NCI-H526 (cell line): Measurements from ENCODE around the gene EIF4E2.
A peak's percentile ranks its signal among the peaks of the same experiment; 100 is the strongest.
"Not testable (repeated sequence)": the region's sequence is repeated elsewhere in the genome, so short reads cannot be mapped to it uniquely, and the experiment has no call there.

Source experiments
- DNase-seq, 2 experiments: peaks; one replicate each; lab custom pipeline; 2025; lab: John Stamatoyannopoulos, UW

The EIF4E2 gene

DNA sequence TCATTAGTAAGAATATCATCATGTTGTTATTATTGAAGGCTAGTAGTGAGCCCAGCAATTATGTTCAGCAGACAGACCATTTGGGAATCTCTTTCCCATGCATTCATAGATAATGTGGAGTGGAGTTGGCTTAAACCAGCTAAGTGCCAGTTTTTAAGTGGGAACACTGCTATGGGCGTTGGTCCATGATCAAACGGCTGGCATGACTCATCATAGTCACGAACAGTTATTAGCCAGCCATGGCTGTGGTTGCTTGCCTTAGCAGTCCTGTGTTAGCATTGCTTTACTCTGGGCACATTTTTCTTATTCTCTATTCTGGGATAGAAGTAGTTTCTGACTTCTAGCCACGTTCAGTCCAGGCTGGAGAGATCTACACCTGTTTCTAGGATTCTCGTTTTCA, 17.7 kb downstream of the EIF4E2 start:
- DNase-seq: no peak

DNA sequence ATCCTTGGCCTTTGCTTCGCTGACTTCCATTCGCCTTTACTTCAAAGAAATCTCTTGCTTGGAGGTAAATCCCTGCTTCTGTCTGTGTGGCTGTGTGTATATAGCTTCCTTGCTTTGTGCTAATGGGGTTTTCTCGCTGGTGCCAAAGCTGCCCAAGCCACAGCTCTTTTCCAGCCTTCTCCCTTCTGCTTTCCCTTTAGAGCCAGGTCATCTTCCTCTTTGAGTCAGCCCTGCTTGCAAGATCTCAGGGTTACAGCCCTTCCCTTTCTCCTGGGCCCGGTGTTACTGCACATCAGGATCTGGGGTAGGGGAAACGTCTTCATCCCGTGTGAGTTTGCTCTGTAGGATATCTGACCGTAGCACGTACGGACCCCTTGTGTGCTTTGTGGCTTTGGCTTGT, 19.1 kb downstream of the EIF4E2 start:
- DNase-seq: no peak

DNA sequence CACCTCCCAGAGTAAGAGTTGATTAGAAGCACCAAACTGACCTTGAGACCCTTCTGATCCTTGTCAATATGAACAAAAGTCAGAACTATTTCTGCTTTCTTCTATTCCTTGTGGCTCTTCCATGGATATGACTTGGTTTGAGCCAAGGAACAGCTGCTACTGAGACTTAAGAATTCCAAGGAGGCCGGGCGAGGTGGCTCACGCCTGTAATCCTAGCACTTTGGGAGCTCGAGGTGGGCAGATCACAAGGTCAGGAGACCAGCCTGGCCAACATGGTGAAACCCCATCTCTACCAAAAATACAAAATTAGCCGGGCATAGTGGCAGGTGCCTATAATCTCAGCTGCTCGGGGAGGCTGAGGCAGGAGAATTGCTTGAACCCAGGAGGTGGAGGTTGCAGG, 20.0 kb downstream of the EIF4E2 start:
- not testable (repeated sequence) for DNase-seq

DNA sequence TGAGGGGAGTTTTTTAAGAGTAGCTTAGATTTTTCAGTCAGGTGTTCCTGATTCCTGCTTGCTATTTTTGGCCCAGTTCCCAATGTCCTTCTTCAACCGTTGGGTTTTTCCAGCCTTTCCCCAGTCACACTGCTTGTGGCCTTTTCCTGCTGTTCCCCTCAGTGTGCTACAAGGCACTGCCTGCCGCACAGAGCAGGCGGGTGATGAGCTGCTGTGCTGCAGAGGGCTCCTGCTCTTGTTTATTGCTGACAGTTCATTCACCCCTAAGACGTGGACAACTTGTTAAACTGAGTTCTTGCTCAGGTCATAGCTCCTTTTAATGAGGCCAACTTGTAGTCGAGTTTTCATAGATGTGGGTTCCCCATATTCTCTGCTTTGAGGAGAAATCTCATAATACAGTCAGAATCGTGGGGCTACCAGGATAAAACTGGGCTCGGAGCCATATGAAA, 20.6 kb downstream of the EIF4E2 start:
- no peak for DNase-seq

DNA sequence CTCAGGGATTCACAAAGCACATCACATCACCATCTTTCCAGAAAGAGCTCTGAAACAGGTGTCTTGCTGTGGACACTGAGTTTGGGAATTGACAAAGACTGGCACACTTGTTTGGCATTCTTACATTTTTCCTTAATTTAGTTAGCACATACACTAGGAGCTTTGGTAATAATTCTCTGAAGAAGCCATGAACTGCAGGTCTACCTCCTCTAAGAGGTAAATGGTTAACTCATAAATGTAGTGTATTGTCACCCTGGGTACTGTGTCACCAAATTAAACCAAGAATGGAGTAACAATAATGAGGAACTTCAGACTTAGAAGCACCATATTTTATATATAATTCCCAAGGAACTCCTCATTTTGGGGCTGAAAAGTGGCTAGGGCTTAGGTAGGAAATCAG, 22.6 kb downstream of the EIF4E2 start:
- DNase-seq: no peak

DNA sequence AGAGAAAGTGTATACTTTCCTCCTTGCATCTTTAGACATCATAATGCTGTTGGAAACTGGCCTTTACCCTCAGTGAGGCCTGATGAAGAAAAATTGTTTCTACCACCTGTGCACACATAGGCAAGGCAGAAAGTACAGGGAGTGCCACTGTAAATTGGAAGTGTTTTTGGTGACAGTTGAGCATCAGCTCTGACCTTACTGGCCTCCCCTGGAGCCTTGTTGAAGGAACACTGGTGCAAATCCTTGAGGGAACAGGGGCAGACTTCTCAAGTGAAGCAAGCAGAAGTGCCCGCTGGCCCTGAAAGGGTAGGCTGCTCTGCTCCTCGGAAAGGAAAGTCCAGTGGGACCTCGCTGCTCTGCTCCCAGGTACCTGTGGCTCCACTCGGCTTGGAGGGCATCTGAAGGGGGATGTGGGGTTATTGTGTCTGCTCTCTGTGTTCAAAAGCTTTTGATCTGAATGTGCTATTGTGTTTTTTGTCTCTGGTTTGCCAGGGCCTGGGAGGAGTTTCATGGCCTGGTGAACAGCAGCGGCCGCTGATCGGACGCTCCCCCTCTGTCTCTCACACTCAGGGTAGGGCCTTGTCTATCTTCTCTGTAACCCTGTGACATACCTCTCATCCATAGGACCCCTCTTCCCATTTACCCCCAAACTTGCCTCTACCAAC, 23.4 kb downstream of the EIF4E2 start:
- DNase-seq: no peak

DNA sequence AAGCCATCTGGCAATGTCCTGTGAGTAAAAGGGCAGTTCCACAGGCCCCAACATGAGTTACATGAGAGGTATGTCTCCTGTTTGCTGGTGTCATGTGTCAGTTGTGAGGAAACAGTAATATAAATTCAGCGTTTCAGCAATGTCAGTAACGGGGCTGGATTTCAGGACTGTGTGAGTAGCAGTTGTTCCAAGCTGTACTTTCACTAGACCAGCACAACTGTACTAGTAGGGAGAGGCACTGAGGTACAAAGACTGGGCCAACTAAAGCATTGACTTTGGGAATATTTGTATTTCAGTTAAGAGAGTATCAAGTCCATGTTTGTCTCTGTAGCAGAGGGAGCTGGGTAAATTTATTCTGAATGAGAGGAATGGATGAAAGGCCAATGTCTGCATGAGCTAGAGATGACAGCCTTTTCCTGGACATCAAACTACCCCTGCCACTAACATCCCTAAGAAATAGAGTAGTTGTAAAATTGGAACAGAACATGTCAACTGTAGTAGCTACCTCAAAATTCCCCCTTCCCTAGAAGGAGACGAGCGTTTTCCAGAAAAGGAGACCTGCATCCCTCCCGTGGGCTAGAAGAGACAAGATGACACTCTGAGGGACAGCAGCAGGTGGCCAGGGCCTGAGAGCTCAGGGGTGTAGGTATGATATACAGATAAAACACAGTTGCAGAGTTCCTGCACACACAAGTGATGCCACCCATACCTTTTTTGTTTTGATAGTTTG, 24.4 kb downstream of the EIF4E2 start:
- DNase-seq: no peak

DNA sequence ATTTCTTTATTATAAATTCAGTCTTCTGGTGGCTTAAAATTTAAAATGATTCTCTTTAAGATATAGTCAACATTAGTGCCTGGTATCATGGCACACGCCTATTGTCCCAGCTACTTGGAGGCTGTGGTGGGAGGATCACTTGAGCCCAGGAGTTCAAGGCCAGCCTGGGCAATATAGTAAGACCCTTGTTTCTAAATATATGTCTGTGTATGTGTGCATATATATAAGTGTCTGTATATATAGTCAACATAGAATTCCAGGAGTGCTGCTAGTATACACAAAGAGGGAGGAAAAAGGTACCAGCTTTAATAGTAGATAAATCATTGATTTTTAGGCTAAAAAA, 24.9 kb downstream of the EIF4E2 start:
- DNase-seq: no peak

DNA sequence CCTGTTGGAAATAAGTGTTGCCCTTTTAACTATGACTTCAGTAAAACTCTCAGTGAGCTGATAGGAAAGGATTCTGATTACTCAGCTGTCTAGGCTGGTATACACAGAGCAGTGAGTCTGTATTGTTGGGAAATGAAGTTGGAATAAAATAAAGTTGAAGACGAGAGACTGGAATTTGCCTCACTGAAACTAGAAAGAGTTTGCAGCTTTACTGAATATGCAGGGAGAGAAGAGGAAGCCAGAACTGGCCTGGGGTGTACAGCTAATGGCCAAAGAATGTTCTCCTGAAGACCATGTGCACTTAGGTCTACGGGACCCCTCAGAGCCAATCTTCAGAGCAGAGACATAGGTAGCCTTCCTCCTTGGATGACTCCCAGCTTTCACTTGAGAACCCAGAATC, 26.5 kb downstream of the EIF4E2 start:
- no peak for DNase-seq

DNA sequence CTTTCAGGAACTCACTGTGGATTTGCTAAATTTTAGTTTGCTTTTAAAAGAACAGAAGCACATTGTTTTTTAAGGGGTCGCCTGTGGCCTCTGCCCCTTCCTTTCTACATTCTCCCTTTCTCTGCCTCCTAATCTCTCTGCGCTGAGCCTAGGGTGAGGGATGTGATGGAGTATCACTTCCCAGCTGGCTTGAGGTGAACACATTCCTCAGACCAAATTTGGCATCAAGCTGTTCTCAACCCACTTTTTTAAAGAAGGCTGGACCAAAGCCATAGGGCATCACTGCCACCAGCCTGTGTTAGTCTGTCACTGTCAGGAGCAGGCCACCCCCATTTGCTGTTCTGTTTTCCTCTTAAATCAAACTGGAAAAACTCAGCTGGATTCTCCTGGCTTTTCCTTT, 27.4 kb downstream of the EIF4E2 start:
- no peak for DNase-seq

DNA sequence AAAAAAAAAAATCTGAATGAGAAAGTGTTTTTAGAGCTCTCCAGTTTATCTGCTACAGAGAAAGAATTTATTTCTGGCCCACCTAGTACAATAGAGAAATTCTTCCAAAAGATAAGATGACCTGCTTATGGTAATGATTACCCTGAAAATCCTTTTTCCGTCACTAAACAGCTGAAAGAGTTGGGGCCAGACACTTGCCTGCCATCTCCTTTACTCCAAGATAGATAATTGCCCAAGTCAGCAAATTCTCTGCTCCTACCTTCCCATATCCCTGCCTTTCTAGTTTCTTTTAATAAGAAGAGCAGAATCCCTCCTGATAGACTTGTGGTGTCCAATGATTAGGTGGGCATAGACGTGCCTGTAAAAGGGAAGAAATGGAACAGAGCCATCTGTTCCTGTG, 28.1 kb downstream of the EIF4E2 start:
- DNase-seq: no peak

DNA sequence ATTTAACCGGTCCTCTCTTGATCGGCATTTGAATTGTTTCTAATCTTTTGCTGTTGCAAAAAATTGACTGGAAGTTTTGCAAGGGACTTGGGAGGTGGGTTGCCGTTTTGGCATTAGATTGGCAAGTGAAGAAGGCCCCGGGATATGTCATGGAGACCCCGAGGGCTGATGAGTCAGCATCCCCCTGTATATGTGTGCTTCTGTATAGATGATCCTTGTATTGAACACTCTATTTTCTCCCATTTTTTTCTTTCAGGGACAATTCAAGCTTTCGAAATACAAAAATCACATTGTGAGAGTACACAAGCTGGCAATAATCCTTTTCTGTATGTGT, 30.1 kb downstream of the EIF4E2 start:
- DNase-seq: no peak

DNA sequence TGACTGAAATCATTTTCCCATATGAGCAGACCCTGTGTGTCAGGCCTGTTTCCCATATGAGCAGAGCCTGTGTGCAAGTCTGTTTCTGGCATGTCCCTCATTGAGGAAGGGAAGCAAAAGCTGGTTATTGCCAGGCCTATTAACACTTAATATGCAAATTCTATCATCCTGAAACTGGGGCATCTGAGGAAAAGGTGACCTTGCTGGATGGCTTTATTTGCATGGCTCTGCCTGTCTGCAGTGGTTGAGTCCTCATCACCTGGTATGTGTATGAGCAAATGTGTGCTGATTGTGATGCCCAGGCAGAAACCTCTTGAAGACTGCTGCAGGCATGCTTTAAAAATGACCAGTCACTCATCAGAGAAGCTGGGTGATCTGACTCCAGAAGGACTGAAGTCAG, 31.2 kb downstream of the EIF4E2 start:
- peak; percentile 89 to 91 for DNase-seq

DNA sequence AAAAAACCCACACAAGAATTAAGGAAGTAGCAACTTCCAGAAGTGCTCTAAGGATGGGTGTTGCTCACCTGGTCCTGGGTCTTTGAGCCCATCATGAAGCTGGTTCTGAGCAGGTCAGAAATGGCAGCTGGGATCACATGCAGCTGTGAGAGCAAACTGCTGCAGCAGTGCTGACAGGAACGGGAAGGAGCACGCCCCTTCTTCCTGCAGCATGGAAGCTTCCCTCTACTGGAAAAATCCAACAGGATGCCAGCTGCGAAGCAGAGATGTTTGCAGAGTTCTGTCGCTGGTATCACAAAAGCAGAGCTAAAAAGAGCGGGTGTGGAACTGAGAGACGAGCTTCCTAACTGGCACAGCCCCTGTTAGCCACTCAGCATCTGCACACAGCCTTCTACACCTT, 33.7 kb downstream of the EIF4E2 start:
- no peak for DNase-seq

DNA sequence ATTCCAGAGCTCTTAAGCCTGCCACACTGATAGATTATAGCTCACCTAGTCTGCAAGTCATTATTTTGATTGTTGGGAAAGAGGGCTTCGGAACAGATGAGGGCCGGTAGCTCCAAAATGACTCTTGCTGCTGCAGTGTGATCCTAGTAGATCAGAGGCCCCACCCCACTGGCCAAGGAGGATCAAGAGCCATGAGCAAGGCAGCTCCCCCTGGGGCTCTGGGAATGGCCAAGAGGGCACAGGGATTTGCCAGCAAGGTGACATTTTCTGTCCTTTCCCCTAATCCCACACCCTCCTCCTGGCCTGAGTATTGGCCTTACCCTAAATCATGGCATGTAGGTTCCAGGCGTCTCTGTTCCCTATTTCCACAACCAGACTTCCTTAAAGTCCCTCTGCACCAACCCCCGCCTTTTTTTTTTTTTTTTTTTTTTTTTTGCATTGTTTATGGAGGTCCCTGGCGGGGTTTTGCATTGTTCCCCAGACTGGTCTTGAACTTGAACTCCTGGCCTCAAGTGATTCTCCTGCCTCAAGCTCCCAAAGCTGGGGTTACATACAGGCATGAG, 36.5 kb downstream of the EIF4E2 start:
- no peak for DNase-seq

DNA sequence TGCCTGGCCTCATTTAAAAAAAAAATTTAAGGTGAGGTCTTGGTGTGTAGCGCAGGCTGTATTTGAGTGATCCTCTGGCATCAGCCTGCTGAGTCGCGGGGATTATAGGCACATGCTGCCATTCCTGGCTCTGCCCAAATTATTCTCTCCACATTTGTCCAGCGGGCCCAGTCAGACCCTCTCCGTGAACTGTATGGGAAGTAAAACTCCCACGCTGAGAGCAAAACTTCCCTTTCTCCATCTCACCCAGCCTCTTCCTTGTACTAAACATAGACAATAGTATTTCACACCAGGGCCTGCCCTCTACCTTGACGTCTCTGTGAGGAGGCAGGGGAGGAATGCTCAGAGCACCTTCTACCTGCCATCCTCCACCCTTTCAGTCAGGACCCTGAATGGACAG, 37.0 kb downstream of the EIF4E2 start:
- no peak for DNase-seq

DNA sequence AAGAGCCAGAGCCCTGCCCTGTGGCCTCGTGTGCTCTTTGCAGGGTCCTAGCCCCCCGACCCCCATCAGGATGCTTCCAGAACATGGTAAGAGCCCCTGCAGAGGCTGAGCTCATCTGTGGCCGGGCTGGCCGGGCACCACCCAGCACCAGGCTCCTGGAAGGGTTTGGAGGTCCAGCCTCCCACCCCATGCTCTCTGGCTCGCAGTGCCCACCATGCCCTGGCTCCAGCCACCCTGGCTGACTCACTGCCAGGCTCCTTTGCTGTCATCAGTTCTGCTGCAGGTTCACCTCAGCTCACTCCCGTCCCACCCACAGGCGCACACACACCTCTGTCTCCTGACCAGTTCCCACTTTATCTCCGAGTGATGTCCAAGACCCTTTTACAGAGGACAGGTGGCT, 37.5 kb downstream of the EIF4E2 start:
- no peak for DNase-seq

DNA sequence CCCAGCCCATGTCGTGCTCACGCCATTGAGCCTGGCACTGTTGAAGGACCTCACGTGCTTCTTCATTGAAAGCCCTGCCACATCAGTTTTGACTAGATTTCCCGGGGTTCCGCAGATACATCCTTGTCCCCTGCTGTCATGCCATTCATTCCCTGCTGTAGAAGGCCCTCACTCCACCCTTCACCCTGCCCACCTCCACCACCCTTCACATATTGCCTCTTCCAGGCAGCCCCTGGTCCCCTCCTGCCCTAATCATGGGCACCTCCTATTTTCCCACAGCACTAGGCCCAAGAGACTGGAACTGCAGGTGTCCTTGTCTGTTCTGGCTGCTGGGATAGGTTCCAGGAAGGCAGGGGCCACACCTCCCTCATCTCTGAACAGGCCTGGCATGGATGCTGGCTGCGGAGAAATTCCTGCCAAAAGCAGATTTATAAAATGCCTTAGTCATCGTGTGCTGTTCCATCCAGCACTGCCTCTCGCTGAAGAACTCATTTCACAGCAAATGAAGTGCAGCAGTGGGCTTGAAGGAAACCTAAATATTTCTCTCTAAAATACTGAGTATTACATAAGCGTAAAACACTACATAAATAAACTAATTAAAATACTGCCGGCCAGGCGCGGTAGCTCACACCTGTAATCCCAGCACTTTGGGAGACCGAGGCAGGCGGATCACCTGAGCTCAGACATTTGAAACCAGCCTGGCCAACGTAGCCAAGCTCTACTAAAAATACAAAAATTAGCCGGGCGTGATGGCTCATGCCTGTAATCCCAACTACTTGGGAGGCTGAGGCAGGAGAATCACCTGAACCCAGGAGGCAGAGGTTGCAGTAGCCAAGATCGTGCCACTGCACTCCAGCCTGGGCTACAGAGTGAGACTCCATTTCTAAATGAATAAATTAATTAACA, 38.4 kb downstream of the EIF4E2 start:
- DNase-seq: no peak

DNA sequence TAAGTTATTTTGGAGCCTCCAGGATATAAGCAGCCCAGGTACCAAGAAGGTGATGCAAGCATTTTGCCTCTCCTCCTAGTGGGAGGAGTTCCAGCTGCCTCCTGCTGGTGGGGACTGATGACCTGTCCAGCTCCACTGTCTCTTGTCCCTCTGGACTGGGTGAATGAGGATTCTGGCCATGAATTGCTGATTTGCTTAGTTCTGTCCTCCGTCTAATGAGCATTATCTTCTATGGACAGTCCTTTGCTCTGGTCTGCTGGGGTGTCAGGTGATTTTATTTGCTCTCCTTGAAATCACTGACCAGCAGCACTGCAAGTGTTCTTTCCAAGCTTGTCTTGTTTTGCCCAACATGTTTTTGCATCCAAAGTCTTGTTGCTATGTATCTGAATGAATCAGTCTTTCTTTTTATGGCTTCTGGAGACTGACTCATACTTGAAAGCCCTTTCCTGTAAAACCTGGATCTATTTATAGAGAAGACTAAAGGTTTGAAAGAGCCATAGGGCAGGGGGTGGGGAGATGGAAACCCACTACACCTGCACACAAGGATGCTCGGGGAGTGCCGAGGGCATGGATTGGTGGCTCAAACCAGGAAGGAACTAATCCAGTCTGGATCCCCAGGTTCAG, 42.4 kb downstream of the EIF4E2 start:
- no peak for DNase-seq

DNA sequence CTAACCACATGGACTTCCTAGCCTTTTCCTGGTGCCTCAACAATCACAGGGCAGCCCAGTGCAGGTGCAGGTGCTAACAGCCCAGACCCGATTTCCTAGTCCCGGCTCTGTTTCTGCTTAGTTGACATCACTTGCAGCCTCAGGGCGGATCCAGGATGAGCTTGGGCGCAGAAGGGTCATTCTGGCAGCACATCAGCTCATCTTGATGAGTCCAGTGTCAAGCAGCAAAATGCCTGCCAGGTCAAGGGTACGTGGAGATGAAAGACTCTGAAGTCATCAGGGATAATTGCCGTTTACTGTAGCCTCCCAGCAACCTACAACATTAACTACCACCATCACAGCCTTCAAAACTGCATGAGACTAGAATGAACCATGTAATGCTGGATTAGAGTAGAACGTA, 43.5 kb downstream of the EIF4E2 start:
- DNase-seq: no peak

DNA sequence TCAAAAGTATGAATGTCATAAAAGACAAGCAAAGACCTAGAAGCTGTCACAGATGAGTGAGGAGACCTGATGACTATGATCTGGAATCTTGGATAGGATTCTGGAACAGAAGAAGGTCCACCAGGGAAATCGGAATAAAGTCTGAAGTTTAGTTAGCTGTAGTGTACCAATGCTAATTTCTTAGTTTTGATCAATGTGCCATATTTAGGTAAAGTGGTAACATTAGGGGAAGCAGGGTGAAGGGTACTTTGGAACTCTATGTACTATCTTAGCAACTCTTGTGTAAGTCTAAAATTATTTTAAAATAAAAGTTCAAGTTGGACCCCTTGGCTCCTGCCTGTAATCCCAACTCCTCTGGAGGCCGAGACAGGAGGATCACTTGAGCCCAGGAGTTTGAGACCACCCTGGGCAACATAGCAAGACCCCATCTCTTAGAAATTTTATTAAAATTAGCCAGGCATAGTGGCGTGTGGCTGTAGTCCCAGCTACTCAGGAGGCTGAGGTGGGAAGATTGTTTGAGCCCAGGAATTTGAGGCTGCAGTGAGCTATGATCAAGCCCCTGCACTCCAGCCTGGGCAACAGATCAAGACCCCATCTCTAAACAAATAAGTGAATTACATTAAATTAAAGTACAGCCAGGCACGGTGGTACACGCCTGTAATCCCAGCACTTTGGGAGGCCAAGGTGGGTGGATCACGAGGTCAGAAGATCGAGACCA, 47.0 kb downstream of the EIF4E2 start:
- no peak for DNase-seq

DNA sequence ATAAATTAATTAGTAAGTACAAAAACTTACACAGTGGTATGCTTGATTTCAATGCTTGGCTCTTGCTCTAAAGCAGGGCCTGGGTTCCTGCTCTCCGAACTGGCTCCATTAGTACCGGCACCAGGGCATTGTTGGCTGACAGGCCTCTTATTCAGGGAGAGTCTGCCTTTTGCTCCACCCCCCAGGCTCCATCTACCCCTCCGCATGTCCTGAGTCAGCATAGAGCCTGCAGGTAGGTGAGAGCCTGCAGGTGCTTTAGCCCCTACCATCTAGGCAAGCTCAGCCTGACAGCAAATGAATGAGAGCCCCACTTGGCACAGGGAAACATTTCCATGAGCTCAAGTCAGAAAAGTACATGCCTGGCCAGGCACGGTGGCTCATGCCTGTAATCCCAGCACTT, 47.8 kb downstream of the EIF4E2 start:
- no peak for DNase-seq
